MCF 10A (cell line): ENCODE measurements around the gene NDUFS2. TPM values are rescaled to one million over a fixed set of nuclear protein-coding genes. Genes with fewer than 3 reads are reported as not detected.

Source experiments
- BruUV-seq: library from RNA; stranded (reverse); fragments of 400-500 nt; replicated peaks from 2 replicates; lab custom pipeline; 2021; lab: Mats Ljungman, UMichigan
- CTCF ChIA-PET: fragments of 300-600 bp; sonication (Branson Sonifier 250); formaldehyde crosslinking; extraction: SDS; loops from one replicate; lab custom pipeline; 2021; ENCODE audit warnings: antibody characterized with exemption, inconsistent platforms; lab: Yijun Ruan, JAX
- POLR2A ChIA-PET: fragments of 300-600, 350-650 bp; sonication (Branson Sonifier 250); formaldehyde crosslinking; extraction: SDS; loops from one replicate; lab custom pipeline; 2020; ENCODE audit warnings: antibody characterized with exemption, inconsistent platforms; lab: Yijun Ruan, JAX
- DNase-seq: peaks from one replicate; pipeline ENCODE4 v3.0.0-alpha.2; 2018; ENCODE audit not compliant: unreplicated experiment
- H3K27ac Mint-ChIP-seq: one replicate; pipeline ENCODE4 v1.8.0; 2022; ENCODE audit warnings: mild to moderate bottlenecking, low read depth, mixed read lengths; ENCODE audit not compliant: unreplicated experiment
- H3K27me3 Mint-ChIP-seq: one replicate; pipeline ENCODE4 v1.8.0; 2022; ENCODE audit warnings: mixed read lengths; ENCODE audit not compliant: insufficient read depth, unreplicated experiment
- H3K36me3 Mint-ChIP-seq: one replicate; pipeline ENCODE4 v1.8.0; 2022; ENCODE audit warnings: mild to moderate bottlenecking, moderate library complexity, mixed read lengths; ENCODE audit not compliant: insufficient read depth, unreplicated experiment
- H3K4me1 Mint-ChIP-seq: one replicate; pipeline ENCODE4 v1.8.0; 2022; ENCODE audit warnings: mixed read lengths; ENCODE audit not compliant: insufficient read depth, unreplicated experiment
- H3K4me3 Mint-ChIP-seq: one replicate; pipeline ENCODE4 v1.8.0; 2022; ENCODE audit warnings: mild to moderate bottlenecking, moderate library complexity, mixed read lengths; ENCODE audit not compliant: unreplicated experiment
- H3K9me3 Mint-ChIP-seq: one replicate; pipeline ENCODE4 v1.8.0; 2022; ENCODE audit warnings: mixed read lengths; ENCODE audit not compliant: unreplicated experiment
- CTCF ChIP-seq: fragments of 200-600 bp; IDR thresholded peaks from one replicate; pipeline ENCODE4 v1.8.0; 2022; ENCODE audit warnings: antibody characterized with exemption, mild to moderate bottlenecking; ENCODE audit not compliant: unreplicated experiment
- intact Hi-C: fragments of 100-400 bp; cut with micrococcal nuclease; formaldehyde crosslinking; loops from 2 replicates; pipeline ENCODE4 v1.14.1; 2022
- total RNA-seq: library from RNA; stranded (reverse); gene quantifications from 2 replicates; pipeline ENCODE4 v1.2.3, GENCODE V29; 2022

The NDUFS2 gene
- total RNA-seq, 1 experiment from 2014 or later, result 149 TPM

- no peaks in the 10 kb centered on the region for H3K27me3 Mint-ChIP-seq
- H3K9me3 Mint-ChIP-seq, result no peaks in the 10 kb centered on the region
- intact Hi-C loops, result no loop called here
- no peaks in the 10 kb centered on the region for H3K36me3 Mint-ChIP-seq
- no peak overlapping the region for H3K27ac Mint-ChIP-seq
- POLR2A ChIA-PET, result interaction anchor here (1.3 to 2.9 kb wide), 2 partner anchors 9 to 193 kb away, joined by 4 to 11 read pairs; no protein-coding TSS in a partner anchor
- no peak for TF ChIP-seq CTCF
- no TSS peak for BruUV-seq
- H3K4me3 Mint-ChIP-seq, result no peak overlapping the region
- CTCF ChIA-PET, result interaction anchor here (0.6 to 4.1 kb wide), 8 partner anchors 10 to 844 kb away, joined by 3 to 28 read pairs (median 5); partner anchors contain the start of gene TOMM40L
- H3K4me1 Mint-ChIP-seq, result peaks cover 54% of the 10 kb centered on the region
- no peak for DNase-seq
These were observed 5.4 kb upstream of the NDUFS2 start for GRCh38 chr1:161196521-161197451.

GRCh38 chr1:161197560-161198193 is 4.5 kb upstream of the NDUFS2 start:
- H3K4me3 Mint-ChIP-seq, result no peak overlapping the region
- TF ChIP-seq CTCF, result no peak
- POLR2A ChIA-PET, result interaction anchor here (0.6 to 2.9 kb wide), 9 partner anchors 17 to 569 kb away, joined by 3 to 11 read pairs (median 4); partner anchors contain the start of genes DEDD, FCER1G and TOMM40L

GRCh38 chr1:161198194-161198896 is 3.8 kb upstream of the NDUFS2 start:
- TF ChIP-seq CTCF, result no peak
- DNase-seq, result peak; percentile 81
- H3K9me3 Mint-ChIP-seq, result no peaks in the 10 kb centered on the region
- POLR2A ChIA-PET, result interaction anchor here (0.6 to 2.9 kb wide), 13 partner anchors 12 to 568 kb away, joined by 3 to 11 read pairs (median 4); partner anchors contain the start of genes DEDD, FCER1G and TOMM40L
- peaks cover 9% of the 10 kb centered on the region for H3K36me3 Mint-ChIP-seq
- H3K27me3 Mint-ChIP-seq, result no peaks in the 10 kb centered on the region
- intact Hi-C loops, result no loop called here
- CTCF ChIA-PET, result interaction anchor here (0.5 to 4.1 kb wide), 17 partner anchors 10 to 188 kb away, joined by 3 to 28 read pairs (median 4); partner anchors contain the start of genes PPOX and TOMM40L
- peaks cover 45% of the 10 kb centered on the region for H3K4me1 Mint-ChIP-seq
- H3K4me3 Mint-ChIP-seq, result peak overlapping the region; percentile 11
- no TSS peak for BruUV-seq
- no peak overlapping the region for H3K27ac Mint-ChIP-seq

More at GRCh38 chr1:161197560-161198193, 4.5 kb upstream of the NDUFS2 start:
- Mint-ChIP-seq H3K36me3 (peaks cover 2% of the 10 kb centered on the region), H3K27ac (no peak overlapping the region), H3K27me3 (no peaks in the 10 kb centered on the region), H3K9me3 (no peaks in the 10 kb centered on the region), H3K4me1 (peaks cover 46% of the 10 kb centered on the region)
- BruUV-seq, result no TSS peak
- CTCF ChIA-PET, result interaction anchor here (0.5 to 4.1 kb wide), 10 partner anchors 9 to 208 kb away, joined by 3 to 28 read pairs (median 6); partner anchors contain the start of gene TOMM40L
- intact Hi-C loops, result no loop called here
- no peak for DNase-seq
